ENCODE results near the gene AKAP8L.

The AKAP8L gene

DNA sequence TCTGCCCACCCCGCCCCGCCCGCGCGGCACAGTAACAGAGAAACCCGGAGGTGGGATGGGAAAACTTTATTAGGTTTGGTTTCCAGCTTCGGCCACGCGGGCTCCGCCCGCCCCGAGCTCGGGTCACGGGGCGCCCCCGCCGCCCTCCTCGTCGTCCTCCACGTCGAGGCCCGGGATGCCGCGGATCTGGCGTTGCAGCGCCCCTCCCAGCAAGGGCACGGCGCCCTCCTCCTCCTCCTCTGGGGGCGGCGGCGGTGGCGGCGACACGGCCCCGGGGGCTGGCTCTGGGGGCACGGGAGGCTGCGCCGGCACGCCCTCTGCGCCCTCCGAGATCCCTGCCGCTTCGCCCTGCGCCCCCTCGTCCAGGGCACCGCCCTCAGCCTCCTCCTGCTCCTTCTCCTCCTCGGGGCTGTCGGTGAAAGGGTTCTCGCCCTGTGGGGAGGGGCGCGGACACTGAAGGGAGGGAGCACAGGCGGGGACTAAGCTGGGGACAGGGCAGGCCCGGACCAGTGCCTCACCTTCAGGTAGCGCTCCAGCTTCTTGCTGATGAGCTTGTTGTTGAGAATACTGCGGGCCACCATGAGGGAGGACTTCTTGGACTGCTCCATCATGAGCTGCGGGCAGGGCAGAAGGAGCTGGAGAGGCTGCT, 38.7 kb downstream of the AKAP8L start:
- DNase-seq (ENCODE audit: low read depth): peak; percentile 42
- TF ChIP-seq, protein P1, sequence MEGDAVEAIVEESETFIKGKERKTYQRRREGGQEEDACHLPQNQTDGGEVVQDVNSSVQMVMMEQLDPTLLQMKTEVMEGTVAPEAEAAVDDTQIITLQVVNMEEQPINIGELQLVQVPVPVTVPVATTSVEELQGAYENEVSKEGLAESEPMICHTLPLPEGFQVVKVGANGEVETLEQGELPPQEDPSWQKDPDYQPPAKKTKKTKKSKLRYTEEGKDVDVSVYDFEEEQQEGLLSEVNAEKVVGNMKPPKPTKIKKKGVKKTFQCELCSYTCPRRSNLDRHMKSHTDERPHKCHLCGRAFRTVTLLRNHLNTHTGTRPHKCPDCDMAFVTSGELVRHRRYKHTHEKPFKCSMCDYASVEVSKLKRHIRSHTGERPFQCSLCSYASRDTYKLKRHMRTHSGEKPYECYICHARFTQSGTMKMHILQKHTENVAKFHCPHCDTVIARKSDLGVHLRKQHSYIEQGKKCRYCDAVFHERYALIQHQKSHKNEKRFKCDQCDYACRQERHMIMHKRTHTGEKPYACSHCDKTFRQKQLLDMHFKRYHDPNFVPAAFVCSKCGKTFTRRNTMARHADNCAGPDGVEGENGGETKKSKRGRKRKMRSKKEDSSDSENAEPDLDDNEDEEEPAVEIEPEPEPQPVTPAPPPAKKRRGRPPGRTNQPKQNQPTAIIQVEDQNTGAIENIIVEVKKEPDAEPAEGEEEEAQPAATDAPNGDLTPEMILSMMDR (conservative IDR thresholded peaks at IDR 0.05; ENCODE audit: control insufficient read depth, insufficient read depth, low read depth, low read length): no peak
- peak overlapping the region; percentile 58 for H3K4me3 ChIP-seq (ENCODE audit: control insufficient read depth, low read depth, low read length)

DNA sequence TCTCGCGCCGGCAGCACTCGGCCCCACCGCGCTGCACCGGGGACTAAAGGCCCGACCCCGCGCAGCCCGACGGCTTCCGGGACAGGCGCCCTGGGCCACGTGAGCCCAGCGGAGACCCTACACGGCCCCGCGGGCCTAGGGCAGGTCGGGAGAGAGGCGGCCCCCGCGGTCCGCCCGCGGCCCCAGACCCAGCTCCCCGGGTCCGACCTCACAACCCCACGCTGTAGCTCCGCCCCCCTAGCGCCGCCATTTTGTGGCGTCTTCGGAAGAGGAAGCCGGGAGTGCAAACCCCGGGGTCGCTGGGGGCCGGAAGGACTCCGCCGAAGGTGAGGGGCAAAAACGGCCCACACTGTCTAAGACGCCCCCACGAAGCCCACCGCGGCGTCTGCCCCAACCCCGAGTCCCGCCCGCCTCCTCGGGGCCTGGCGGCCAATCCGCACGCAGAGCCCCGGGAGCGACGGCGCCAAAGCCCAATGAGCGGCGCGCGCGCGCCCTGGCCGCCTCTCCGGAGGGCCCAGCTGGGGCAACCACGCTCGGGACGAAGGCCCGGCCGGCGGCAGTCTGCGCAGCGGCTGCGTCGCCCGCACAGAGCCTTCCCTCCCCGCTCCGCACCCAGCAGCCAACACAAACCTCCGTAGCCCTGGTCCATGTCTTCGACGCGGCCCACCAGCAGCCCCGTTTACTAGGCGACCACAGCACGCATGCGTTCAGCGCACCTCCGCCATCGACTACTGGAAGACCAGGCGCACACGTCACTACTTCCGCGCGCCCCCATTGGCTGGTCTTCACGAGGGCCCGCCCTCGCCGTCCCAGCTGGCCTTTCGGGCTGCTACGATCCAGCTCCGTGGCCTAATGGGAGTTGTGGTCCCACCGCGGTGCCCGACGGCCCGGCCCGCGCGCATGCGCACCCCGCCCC, 39.4 kb downstream of the AKAP8L start, which contains the start of gene AKAP8:
Gene AKAP8, minus strand, starts transcription at position 705 of the 916 bp plus-strand sequence. Its CDS starts 56 bp downstream, at position 649.
- DNase-seq (ENCODE audit: low read depth): peak; percentile 98
- H3K4me3 ChIP-seq (ENCODE audit: control insufficient read depth, low read depth, low read length): peak within 1 kb of the TSS; percentile 96
- TF ChIP-seq, protein P1 (conservative IDR thresholded peaks at IDR 0.05; ENCODE audit: control insufficient read depth, insufficient read depth, low read depth, low read length): no peak

DNA sequence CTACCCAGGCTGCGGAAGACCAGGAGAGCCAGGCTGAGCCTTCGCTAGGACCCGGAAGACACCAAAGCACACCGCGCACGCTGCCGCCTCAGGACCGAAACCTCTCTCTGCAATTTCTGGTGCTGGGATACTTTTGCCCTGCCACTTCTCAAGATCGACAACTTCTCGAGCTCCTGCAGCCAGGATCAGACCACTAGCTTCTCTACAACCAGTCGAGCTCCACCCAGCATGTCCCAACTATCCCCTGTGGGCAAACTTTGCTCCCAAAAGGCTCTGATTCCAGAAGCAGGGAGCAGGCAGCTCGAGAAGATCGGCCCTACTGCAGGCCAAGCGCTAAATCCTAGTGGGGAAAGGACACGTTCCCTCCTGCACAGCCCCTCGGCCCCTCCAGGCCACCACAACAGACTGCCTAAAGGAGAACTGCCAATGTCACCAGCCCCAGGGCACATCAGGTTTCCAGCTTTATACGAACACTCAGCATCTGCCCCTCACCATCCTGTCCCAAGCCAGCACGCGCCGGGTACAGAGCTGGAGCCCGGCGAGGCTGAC, 40.2 kb downstream of the AKAP8L start:
- TF ChIP-seq, protein P1 (conservative IDR thresholded peaks at IDR 0.05; ENCODE audit: control insufficient read depth, insufficient read depth, low read depth, low read length): no peak
- peak overlapping the region; percentile 96 for H3K4me3 ChIP-seq (ENCODE audit: control insufficient read depth, low read depth, low read length)
- DNase-seq (ENCODE audit: low read depth): peak; percentile 44

DNA sequence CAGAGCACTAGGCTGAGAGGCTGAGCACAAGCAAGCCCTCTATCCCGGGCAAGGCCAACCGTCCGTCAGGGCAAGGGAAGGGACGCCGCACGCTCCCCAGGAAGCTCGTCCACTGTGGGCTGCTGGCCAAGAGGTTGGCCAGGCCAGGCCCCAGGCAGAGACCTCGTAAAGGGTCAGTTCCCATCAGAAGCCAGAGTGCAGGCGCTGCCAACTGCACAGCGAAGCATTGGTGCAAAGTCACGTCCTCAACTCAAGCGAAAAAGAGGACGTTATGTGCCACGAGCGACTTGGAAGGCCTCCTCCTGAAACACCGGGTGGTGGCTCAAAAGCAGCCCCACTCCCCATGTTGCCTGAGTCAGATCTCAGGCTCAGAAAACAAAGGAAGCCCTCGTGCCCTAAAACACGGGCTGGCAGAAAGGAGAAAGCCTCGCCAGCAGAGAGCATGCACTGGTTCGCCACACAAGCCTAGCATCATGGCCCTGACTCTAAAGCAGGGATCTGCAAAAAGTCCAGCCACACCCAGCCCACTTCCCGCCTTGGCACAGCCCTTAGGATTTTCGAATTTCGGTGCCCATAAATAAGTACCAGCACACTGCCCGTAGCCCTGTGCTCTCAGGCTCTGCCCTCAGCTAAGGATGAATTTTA, 43.9 kb downstream of the AKAP8L start:
- DNase-seq (ENCODE audit: low read depth): no peak
- no peak overlapping the region for H3K4me3 ChIP-seq (ENCODE audit: control insufficient read depth, low read depth, low read length)
- TF ChIP-seq, protein P1 (conservative IDR thresholded peaks at IDR 0.05; ENCODE audit: control insufficient read depth, insufficient read depth, low read depth, low read length): no peak

DNA sequence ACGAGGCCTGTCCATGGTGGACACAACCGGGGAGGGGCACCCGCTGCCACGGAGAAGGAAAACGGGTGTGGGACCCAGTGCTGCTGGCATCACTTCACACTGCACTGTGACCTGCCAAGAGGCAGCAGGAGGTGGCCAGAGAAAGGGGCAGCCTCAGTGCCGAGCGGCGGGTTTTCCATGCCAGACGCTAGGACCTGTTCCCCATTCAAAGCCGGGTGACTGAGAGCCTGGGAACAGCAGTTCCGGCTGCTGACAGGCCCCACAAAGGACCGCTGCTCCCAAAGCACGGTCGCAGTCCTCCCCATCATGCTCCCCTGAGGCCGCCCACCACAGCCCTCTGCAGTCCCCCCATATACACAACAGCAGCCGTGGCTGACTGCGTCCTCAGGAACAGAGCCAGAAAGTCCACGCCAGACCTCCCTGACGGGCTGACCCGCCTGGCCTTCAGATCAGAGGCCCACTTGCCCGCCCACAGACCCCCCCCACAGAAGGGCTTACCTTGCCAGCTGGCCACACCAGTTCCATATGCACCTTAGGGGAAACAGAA, 44.6 kb downstream of the AKAP8L start:
- H3K4me3 ChIP-seq (ENCODE audit: control insufficient read depth, low read depth, low read length): no peak overlapping the region
- DNase-seq (ENCODE audit: low read depth): no peak
- TF ChIP-seq, protein P1 (conservative IDR thresholded peaks at IDR 0.05; ENCODE audit: control insufficient read depth, insufficient read depth, low read depth, low read length): no peak

DNA sequence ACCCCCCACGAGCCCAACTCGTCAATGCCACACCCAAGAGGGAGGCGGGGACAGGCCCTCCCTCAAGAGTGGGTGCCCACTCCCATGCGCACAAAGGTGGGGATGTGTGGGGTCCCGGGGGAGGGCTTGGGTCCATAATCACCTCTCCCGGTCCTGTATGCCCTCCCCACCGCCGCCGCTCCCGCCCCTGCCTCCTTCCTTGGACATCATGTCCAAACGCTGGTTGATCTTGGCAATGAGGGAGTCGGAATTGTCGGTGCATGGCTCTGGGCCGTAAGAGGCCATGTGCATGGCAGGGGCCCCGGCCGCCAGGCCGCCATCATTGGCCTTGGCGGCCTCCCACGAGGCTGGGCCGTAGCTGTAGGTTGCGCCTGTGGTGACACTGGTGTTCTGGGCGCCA, 45.1 kb downstream of the AKAP8L start:
- TF ChIP-seq, protein P1 (conservative IDR thresholded peaks at IDR 0.05; ENCODE audit: control insufficient read depth, insufficient read depth, low read depth, low read length): no peak
- no peak overlapping the region for H3K4me3 ChIP-seq (ENCODE audit: control insufficient read depth, low read depth, low read length)
- DNase-seq (ENCODE audit: low read depth): no peak
